H1 (cell line): Measurements from ENCODE around the gene PIP5K1B. TPM values are rescaled to one million over a fixed set of nuclear protein-coding genes. Genes with fewer than 3 reads are reported as not detected.

Source experiments
- ASH2L ChIP-seq: fragments of 200-600, 300-600 bp; sonication (generic); IDR thresholded peaks from one replicate; pipeline ENCODE4 v1.7.1; 2017; ENCODE audit warnings: low read length
- BACH1 ChIP-seq: IDR thresholded peaks from 2 replicates; pipeline ENCODE4 v1.6.1; 2012; ENCODE audit warnings: low read length, improper control_type of control experiment
- BRCA1 ChIP-seq: IDR thresholded peaks from 2 replicates; pipeline ENCODE4 v1.6.1; 2012; ENCODE audit warnings: low read depth, low read length, improper control_type of control experiment
- CHD2 ChIP-seq: IDR thresholded peaks from 2 replicates; pipeline ENCODE4 v1.6.1; 2012; ENCODE audit warnings: low read length, improper control_type of control experiment
- CREB1 ChIP-seq: IDR thresholded peaks from 2 replicates; pipeline ENCODE4 v1.6.1; 2012; ENCODE audit warnings: inconsistent platforms
- EGR1 ChIP-seq: IDR thresholded peaks from 2 replicates; pipeline ENCODE4 v1.6.1; 2011; ENCODE audit warnings: low read depth, low read length, borderline replicate concordance
- EP300 ChIP-seq, 2 experiments: IDR thresholded peaks; 1 replicate in 1 of 2; 2 replicates in 1 of 2; pipeline ENCODE4 v1.6.1; 2011 to 2012; ENCODE audit warnings: low read depth in 2 of 2, low read length in 2 of 2, mild to moderate bottlenecking in 2 of 2, borderline replicate concordance in 1 of 2, inconsistent platforms in 1 of 2, moderate library complexity in 1 of 2
- EZH2 ChIP-seq: fragments of 200-600 bp; sonication (generic); IDR thresholded peaks from 2 replicates; pipeline ENCODE4 v1.7.1; 2012; ENCODE audit warnings: low read depth, mild to moderate bottlenecking, moderate library complexity, low read length, inconsistent platforms; ENCODE audit not compliant: severe bottlenecking
- GABPA ChIP-seq: IDR thresholded peaks from 2 replicates; pipeline ENCODE4 v1.6.1; 2011; ENCODE audit warnings: mild to moderate bottlenecking, low read length, moderate library complexity, borderline replicate concordance; ENCODE audit not compliant: insufficient read depth
- GTF2F1 ChIP-seq: IDR thresholded peaks from 2 replicates; pipeline ENCODE4 v1.6.1; 2012; ENCODE audit warnings: low read depth, low read length, improper control_type of control experiment, borderline replicate concordance
- HDAC2 ChIP-seq, 2 experiments: fragments of 300-600 bp in 1 of 2; sonication (generic) in 1 of 2; IDR thresholded peaks; 2 replicates each; pipeline ENCODE4 v1.6.1; 2011 to 2012; ENCODE audit warnings: low read depth in 2 of 2, low read length in 2 of 2, mild to moderate bottlenecking in 2 of 2, moderate library complexity in 2 of 2, borderline replicate concordance in 1 of 2, inconsistent platforms in 1 of 2
- MAFK ChIP-seq: IDR thresholded peaks from 2 replicates; pipeline ENCODE4 v1.6.1; 2012; ENCODE audit warnings: low read depth, mild to moderate bottlenecking, improper control_type of control experiment, low read length
- MAX ChIP-seq: IDR thresholded peaks from 2 replicates; pipeline ENCODE4 v1.6.1; 2012; ENCODE audit warnings: inconsistent platforms
- NANOG ChIP-seq: IDR thresholded peaks from 2 replicates; pipeline ENCODE4 v1.6.1; 2011; ENCODE audit warnings: low read length, low read depth, mild to moderate bottlenecking, inconsistent platforms; ENCODE audit not compliant: insufficient read depth, poor library complexity, severe bottlenecking
- NRF1 ChIP-seq: IDR thresholded peaks from 2 replicates; pipeline ENCODE4 v1.6.1; 2011; ENCODE audit warnings: mild to moderate bottlenecking, low read depth, low read length, improper control_type of control experiment
- RAD21 ChIP-seq, 2 experiments: IDR thresholded peaks in 1 of 2; conservative IDR thresholded peaks in 1 of 2; 2 replicates each; pipeline ENCODE4 v1.6.1; 2011; ENCODE audit warnings: low read depth in 2 of 2, low read length in 2 of 2, improper control_type of control experiment in 1 of 2, inconsistent platforms in 1 of 2, mild to moderate bottlenecking in 1 of 2, moderate library complexity in 1 of 2
- RBBP5 ChIP-seq: IDR thresholded peaks from 2 replicates; pipeline ENCODE4 v1.7.1; 2012; ENCODE audit warnings: low read depth, mild to moderate bottlenecking, inconsistent platforms, low read length, moderate library complexity, borderline replicate concordance
- RFX5 ChIP-seq: IDR thresholded peaks from 2 replicates; pipeline ENCODE4 v1.6.1; 2011; ENCODE audit warnings: low read depth, low read length, improper control_type of control experiment, borderline replicate concordance
- RNF2 ChIP-seq: fragments of 200-900, 300-1000 bp; sonication (generic); IDR thresholded peaks from 2 replicates; pipeline ENCODE4 v1.7.1; 2016; ENCODE audit warnings: borderline replicate concordance, low read depth, mild to moderate bottlenecking, antibody characterized with exemption, low read length; ENCODE audit not compliant: poor library complexity, severe bottlenecking; ENCODE audit errors: missing control alignments
- SP1 ChIP-seq: IDR thresholded peaks from 2 replicates; pipeline ENCODE4 v1.6.1; 2011; ENCODE audit warnings: low read depth, low read length
- SP4 ChIP-seq: IDR thresholded peaks from 2 replicates; pipeline ENCODE4 v1.6.1; 2012; ENCODE audit warnings: low read length, inconsistent platforms
- SRF ChIP-seq: IDR thresholded peaks from 2 replicates; pipeline ENCODE4 v1.6.1; 2011; ENCODE audit warnings: mild to moderate bottlenecking, low read depth, low read length, moderate library complexity
- SUZ12 ChIP-seq: fragments of 200-600 bp; sonication (generic); IDR thresholded peaks from 2 replicates; pipeline ENCODE4 v1.6.1; 2012; ENCODE audit warnings: mild to moderate bottlenecking, inconsistent platforms, low read length, moderate library complexity, mixed read lengths
- TAF1 ChIP-seq: IDR thresholded peaks from 2 replicates; pipeline ENCODE4 v1.6.1; 2011; ENCODE audit warnings: mild to moderate bottlenecking, low read depth, low read length
- ZNF274 ChIP-seq: IDR thresholded peaks from 2 replicates; pipeline ENCODE4 v1.7.0; 2012; ENCODE audit warnings: low read length, borderline replicate concordance; ENCODE audit errors: extremely low read depth
- polyA plus RNA-seq, 7 experiments: library from polyadenylated mRNA; depleted of rRNA in 3 of 7; stranded (reverse) in 5 of 7; unstranded in 2 of 7; fragments of >200 nt in 5 of 7; fragments of 200-250 nt in 2 of 7; gene quantifications; 1 replicate in 5 of 7; 2 replicates in 1 of 7; 4 replicates in 1 of 7; pipeline versions ENCODE4 v1.2.1 to v1.2.3, GENCODE V29; 2011 to 2013; ENCODE audit warnings: missing spikeins in 2 of 7, mixed read lengths in 2 of 7
- total RNA-seq: library from RNA; stranded (reverse); fragmentation: NEBNext Ultra II Directional; extraction: Animal tissue kit (Norgen Biotek cat#: 25700); gene quantifications from 2 replicates; pipeline ENCODE4 v1.2.1, GENCODE V29; 2021

The PIP5K1B gene
- total and polyA plus RNA-seq, 2 of the 8 experiments (the other 6 are each of a cell fraction or from before 2014, with no cell fraction given) = 4.7 to 7.7 TPM

GRCh38 chr9:68872026-68872501 lies 167.0 kb downstream of the PIP5K1B start (continued):
- TF ChIP-seq EZH2 (no peak), GABPA (no peak), MAX (peak; percentile 81), RAD21 (IDR thresholded peaks at IDR 0.05 in 1 of 2, conservative IDR thresholded peaks at IDR 0.05 in 1 of 2; ENCODE audit: low read depth in 2 of 2, low read length in 2 of 2) (peak in 1 of 2 experiments; percentile 13; a peak in 2 of 4 replicates), MAFK (no peak), EP300 (IDR thresholded peaks at IDR 0.05; ENCODE audit: borderline replicate concordance in 1 of 2, low read depth in 2 of 2, low read length in 2 of 2) (peak in 1 of 2 experiments; percentile 96; a peak in 2 of 3 replicates), NRF1 (no peak), GTF2F1 (no peak), BACH1 (peak; percentile 63; the same call in 1 of the 2 replicates), CREB1 (0 out of 2 replicates have a peak, but pooled peaks have one; percentile 12), EGR1 (no peak), SP1 (peak; percentile 91), BRCA1 (no peak), RBBP5 (peak; percentile 62; the same call in 1 of the 2 replicates), ASH2L (peak; percentile 80), TAF1 (peak; percentile 68), RFX5 (no peak), SP4 (no peak), SRF (no peak), SUZ12 (no peak), HDAC2 (IDR thresholded peaks at IDR 0.05; ENCODE audit: borderline replicate concordance in 1 of 2, low read depth in 2 of 2, low read length in 2 of 2) (peak; percentile 91 to 96; a peak in 3 of 4 replicates), CHD2 (no peak), ZNF274 (no peak), NANOG (peak; percentile 97), RNF2 (no peak)
